Stimulated activated CD4-positive, alpha-beta T cell treated with anti-CD3 and anti-CD28 coated beads, Interleukin-4, amount 100 ng/mL, for 48 hours (primary cell): ENCODE results near the gene SUSD5.
"Not testable (repeated sequence)": the region's sequence is repeated elsewhere in the genome, so short reads cannot be mapped to it uniquely, and the experiment has no call there.

Experiments
- DNase-seq, 2 donors: peaks; one replicate each; pipeline ENCODE4 v3.0.0-alpha.2; 2020; ENCODE audit warnings: low read depth in 2 of 2

The SUSD5 gene

DNA sequence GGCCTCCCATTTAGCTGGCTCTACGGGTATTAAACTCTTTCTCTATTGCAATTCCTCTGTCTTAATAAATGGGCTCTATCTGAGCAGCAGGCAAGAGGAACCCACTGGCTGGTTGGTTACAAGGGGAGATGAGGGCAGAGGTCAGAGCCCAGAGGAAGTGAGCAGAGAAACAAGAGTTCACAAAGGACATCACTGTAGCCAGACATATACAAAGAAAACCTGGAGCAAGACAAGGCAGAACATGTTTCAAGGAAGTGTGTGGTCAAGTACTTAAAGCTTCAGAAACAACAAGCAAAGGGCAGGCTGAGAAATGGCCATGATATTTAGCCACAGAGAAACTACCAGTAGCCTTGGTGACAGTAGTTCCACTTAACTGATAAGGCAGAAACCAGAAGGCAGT, 24.3 kb downstream of the SUSD5 start:
- DNase-seq, result no peak

DNA sequence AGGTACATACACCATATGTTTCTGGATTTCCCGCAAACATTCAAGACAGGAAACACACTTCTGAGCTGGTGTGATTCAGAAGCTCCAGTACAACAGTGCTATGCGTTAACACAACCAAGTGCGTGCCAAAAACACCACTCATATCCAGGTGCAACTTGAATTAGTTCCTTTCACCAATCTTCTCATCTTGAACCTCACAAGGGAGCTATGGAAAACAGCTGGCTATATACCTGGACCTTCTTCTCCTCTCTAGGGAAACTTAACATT, 31.3 kb downstream of the SUSD5 start:
- no peak for DNase-seq

DNA sequence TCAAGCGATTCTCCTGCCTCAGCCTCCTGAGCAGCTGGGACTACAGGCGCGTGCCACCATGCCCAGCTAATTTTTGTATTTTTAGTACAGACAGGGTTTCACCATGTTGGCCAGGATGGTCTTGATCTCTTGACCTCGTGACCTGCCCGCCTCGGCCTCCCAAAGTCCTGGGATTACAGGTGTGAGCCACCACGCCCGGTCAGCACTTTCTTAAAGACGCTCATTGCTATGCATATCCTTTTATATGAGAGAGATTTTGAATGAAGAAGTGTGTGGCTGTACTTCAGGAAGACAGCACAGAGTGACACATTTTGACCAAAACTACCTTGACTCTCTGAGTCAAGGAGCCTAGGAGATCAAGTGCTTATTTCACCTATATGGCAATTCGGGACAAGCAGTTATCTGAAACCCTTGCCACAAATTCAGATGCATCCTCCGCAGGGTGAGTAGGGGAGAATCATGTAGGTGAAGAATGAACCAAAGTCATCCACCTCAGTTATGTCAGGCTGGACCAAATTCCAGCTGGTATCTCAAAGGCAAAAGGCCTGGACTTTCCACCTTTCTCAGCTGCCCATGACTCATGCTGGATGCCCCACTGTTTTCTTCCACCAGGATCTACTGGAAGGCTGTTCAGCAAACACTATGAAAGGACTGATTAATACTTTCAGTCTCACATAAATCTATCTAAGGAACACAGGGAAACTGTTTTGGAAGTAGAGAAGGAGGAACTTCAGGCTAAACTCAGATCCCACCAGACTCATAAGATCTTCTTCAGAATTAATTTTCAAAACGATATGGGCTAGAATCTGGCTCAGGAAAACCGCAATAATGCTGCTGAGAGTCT, 31.9 kb downstream of the SUSD5 start:
- DNase-seq, result no peak

DNA sequence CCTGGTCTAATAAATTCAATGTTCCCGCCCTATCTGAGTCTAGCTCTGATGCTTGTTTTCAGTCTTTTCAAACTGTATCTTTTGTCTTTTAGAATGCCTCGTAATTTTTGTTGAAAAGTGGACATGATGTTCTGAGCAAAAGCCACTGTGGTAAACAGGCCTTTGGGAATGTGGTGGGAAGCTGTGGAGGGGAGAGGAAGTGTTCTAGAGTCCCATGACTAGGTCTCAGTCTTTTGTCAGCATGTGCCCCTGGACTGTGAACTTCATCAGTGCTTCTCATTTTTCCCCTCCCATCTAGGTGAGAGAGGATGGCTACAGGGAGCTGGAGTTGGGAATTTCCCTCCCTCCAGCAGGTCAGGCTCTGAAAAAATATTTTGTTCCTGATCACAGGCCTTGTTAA, 33.7 kb downstream of the SUSD5 start:
- DNase-seq, result no peak

DNA sequence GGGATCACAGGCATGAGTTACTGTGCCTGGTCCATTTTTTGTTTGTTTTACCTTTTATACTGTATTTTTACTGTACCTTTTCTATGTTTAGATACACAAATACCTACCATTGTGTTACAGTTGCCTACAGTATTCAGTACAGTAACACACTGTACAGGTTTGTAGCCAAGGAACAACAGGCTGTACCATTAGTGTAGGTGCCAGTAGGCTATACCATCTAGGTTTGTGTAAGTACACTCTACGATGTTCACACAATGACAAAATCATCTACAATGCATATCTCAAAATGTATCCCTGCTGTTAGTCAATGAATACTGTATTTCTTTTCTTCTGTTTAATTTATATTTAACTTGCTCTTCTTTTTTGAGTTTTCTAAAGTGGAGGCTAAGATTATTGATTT, 37.0 kb downstream of the SUSD5 start:
- not testable (repeated sequence) for DNase-seq

DNA sequence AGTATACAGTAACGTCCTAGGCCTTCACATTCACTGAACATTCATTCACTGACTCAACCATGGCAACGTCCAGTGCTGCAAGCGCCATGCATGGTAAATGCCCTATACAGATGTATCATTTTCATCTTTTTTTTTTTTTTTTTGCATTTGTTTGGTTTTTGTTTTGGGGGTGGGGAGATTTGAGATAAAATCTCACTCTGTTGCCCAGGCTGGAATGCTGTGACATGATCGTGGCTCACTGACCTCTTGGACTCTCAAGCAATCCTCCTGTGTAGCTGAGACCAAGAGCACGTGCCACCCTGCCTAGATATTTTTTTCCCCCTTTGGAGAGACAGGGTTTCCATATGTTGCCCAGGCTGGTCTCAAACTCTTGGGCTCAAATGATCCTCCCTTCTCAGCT, 37.4 kb downstream of the SUSD5 start:
- no peak for DNase-seq

DNA sequence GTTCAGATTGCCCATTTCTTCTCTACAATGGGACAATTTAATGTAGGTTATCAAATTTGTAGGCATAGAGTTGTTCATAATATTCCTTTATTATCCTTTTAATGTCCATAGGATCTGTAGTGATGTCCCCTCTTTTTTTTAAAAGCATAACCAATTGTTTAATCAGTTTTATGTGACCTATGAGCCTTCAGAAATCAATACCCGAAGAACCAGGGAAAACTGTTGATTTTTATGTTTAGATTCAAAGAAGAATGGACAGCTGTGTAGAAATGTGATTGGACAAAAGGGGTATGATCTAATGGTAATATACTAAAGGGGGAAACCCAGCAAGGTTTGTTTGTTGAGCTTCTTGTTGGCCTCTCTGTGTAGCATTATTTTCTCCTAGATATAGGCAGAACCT, 39.5 kb downstream of the SUSD5 start:
- no peak for DNase-seq

DNA sequence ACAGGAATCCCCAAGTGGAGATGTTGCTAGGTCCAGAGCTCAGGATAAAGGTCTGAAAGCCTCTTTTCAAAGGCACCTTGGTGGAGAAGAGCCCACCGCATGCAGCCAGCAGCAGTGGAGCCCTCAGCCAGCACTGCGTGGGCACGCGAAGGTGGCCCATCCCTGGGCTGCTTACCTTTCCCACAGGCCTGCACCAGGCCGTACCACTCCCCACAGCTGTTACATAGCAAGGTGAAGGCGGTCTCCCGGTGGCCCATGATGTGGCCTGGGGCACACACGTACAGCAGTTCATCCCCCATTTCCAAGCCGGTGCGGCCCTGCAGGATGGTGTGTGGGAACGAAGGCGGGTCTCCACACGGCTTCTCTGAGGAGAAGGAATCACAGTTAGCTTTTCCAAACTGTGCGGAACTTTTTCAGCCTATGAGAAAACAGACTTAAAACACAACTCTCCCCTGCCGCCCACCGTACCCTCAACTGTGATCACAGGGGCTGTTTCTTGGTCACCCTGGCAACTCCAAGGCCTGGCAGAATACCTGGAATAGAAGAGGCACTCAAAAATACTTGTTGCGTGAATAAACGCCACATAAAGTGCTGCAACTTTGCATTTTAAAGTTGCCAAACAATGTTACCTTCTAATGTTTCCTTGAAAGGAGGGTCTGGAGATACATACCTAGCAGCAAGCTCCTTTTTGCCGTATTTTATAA, 43.7 kb downstream of the SUSD5 start:
- no peak for DNase-seq

DNA sequence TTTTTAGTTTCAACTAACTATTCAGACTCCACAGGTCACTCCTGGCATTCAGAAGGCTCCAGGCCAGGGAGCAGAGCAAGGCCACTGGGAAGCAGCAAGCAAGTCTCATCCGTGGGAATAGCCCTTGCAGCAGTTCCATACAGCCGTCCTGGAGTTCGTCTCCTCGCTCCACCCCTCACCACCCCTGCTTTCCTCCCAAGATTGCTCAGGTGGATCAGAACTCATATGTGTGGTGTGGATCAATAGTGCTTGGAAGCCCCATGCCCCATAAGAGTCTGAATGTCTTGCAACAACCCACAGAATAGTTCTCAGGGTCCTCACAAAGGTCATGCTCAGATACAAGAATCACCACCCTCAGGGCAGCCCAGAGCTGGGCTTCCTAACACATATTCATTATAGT, 44.5 kb downstream of the SUSD5 start:
- DNase-seq, result no peak

DNA sequence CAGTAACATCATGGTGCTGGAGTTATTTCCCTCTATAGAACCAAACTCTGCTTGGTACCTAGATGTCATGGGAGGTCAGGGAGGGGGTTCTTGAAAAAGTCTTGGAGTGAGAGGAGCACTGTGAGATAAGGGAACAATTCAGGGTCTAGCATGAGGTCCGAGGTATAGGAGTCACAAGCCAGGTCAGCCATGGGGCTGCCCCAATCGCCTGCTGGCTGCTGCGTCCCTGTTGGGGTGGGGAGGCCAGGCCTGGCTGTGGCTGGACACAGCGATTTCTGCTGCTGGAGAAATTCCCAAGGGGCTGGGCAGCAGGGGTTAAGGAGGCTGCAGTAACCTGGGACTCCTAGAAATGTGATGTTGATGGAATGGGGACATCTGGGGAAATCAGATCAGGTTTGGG, 44.9 kb downstream of the SUSD5 start:
- DNase-seq, result no peak

DNA sequence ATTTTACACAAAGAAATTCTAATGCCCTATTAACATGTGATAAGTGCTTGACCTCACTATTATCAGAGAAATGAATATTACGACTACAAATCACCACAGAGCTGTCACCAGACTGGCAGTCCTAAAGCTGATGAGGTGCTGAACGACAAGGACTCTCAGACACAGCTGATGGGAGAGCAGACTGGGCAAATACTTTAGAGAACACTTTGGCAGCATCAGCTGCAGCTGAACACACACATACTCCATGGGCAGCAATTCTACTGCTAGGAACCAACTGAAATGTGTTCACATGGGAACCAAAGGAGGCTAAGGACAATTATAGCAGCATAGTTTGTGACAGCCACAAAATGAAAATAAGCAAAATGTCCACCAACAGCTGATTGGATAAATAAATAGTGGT, 45.5 kb downstream of the SUSD5 start:
- no peak for DNase-seq

DNA sequence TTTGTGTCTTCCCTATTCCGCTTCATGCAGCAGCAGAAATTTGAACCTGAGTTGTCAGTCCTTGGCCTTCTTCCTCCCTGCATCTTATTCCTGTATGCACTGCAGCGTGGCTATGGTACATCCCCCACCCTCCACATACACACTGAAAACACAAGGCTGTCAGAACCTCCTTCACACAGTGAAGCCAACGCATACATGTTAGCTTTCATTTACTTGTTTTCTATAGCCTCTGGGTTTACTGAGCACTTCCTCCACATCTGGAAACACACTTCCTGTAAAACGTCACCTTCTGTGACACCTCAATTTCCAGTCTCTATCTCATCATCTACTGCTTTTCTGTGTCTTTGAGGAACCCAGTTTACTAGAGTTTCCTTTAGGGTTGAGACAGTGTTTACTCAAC, 47.0 kb downstream of the SUSD5 start:
- DNase-seq, result no peak

DNA sequence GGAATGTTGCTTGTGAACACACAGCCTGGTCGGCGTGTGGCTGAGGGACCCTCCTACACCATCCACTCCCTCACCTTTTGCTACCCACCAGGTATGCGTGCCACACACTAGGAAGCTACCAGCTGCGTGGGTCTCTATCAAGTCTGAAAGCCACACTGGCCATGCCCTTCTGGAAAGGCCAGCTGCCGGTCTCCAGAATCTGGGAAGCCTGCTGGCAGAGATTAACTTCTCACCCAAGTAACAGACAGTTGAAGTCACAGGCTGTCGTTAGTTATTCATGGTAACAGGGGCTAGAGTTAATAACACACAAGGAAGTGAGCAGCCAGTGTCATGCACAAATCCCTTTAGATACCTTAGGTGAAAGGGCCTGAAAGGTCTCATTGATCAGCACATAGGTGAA, 48.1 kb downstream of the SUSD5 start:
- DNase-seq, result no peak

DNA sequence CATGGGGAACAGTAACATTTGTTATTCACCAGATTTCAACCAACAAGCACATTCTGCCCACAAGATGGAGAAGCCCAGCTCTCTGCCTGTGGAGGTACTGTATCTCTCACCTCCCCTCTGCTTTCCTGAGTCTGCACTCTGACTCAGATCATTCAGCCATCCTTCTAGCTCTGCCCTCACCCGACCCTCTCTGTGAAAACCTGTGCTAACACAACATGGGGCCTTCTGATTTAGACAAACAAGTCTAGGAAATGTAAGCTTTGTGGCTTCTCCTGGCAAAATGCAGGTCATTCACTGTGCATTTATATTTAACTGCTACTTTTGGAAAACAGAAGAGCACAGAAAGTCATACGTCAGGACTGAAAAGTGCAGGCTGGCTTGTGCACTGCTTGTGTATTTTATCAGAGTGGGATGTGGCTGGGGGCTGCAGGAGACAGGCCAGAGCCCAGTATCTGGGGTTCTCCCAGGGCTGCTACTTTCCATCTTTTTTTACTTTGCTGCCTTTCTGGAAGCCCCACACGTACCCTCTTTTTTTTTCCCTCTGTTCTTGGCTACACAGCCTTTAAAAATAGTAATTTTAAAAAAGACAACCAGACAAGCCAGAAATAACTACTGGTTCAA, 50.8 kb downstream of the SUSD5 start:
- no peak for DNase-seq

DNA sequence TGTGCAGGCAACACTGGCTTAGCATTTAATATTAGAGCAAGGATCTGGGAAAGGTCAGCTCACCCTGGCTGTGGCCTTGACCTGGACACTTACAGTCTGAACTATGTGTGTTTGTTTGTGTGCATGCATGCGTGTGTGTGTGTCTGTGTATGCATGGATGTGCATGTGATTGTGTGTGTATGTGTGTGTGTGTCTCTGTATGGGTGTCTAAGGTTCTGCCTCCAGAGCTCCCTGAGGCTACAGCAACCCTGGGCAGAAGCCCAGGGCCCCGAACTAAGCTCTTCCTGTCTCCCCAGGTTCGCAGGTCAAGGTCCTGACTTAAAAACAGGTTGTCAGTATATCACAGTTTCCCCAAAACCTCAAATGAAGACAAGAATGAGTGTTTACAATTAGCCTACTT, 51.3 kb downstream of the SUSD5 start:
- DNase-seq, result no peak

DNA sequence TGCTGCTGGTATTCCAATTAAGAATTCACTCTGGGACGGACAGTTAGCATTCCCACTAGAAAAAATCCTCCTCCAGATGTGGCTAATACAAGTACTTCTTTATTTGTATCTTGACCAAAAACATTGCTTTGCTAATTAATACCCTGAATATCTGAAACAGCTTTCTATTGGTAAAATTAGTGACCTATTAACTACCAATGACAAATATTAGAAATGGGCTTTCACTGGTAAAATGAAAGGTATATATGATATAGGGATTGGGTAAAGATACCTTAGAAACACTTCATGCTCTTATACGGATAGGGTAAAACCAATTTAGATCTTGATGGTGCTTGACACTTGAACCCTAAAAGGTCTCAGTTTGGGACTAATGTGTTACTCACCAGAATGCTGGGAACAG, 52.5 kb downstream of the SUSD5 start:
- DNase-seq, result no peak

DNA sequence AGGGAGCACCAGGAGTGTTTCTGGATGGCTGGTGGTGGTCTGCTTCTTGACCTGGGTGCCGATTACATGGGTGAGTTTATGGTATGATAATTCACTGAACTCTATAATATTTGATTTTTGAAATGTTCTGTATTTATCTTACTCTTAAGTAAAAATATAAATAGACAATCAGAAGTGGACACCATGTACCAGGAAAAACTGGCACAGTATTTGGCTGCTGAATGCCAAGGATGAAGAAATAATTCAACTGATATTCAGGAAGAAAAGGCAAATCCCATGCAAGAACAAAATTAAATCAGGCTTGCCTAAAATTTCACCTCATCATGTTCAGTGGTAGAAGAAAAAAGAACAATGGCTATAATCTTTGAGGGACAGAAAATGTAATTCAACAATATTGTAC, 53.2 kb downstream of the SUSD5 start:
- no peak for DNase-seq

DNA sequence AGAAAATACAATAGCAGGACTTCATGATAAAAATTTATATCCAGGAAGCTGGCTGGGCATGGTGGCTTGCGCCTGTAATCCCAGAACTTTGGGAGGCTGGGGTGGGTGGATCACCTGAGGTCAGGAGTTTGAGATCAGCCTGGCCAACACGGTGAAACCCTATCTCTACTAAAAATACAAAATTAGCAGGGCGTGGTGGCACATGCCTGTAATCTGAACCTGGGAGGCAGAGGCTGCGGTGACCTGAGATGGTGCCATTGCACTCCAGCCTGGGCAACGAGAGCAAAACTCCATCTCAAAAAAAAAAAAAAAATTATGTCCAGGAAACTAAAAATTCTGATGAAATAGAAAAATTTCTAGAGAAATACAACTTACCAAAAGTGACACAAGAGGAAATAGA, 56.0 kb downstream of the SUSD5 start:
- DNase-seq, result not testable (repeated sequence)

DNA sequence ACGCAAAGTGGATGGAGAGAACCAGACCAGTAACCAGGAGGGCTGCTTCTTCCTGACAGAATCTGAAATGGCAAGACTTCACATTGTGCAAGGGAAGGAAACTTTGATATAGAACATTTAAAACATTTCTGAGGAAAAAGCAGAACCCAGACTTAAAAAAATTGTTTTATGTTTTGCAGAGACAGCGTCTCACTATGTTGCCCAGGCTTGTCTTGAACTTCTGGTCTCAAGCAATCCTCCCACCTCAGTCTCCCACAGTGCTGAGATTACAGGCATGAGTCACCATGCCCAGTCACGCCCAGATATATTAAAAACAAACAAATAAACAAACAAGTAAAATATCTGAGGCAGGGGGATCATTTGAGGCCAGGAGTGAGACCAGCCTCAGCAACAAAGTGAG, 58.6 kb downstream of the SUSD5 start:
- no peak for DNase-seq

DNA sequence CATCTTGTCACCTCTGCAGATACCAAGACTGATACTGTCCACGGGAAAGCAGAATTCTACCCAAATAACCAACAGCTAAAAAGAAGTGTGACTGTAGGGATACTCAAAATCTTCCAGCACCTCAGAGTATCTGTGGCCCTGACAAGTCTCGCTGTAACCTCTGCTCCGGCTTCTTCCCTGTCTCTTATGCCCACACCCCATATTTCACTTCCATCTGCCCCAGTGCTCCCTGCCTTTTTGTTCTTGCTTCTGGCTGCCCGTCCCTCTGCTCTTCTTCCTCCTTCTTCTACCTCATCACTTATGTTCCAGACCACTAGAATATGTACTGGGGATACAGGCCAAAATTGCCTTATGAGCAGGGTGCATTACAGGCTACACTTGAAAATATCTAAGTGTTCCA, 59.4 kb downstream of the SUSD5 start:
- no peak for DNase-seq

DNA sequence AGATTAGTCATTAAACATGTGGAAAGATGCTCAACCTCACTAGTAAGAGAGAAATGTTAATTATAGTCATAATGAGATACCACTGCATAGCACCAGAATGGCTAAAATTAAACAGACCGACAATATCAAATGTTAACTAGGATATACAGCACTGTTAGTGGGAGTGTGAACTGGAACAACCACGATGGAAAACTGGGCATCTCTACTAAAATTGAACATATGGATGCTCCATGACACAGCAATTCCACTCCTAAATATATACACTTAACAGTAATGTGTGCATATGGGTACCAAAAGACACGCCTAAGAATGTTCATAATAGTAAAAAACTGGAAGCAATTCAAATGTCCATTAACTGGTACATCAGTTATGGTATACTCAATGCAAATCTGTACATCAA, 63.3 kb downstream of the SUSD5 start:
- DNase-seq, result no peak

DNA sequence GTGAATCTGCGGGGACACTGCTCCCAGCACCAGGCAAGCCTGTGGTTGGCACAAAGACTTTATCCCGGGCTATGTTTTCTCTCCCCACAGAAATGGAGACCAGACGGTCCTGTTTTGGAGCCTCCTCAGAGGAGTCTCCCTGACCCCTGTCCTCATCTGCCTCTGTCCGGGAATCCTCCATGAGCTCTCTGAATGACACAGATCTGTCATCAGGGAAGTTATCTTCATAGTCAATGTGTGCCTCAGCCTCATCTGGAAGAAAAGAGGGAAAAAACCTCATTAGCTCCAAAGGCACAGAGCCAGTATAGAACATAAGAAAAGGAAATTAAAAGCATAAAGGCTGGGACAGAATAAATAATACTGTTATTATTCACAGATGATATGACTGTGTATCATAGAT, 64.8 kb downstream of the SUSD5 start:
- DNase-seq, result no peak
